Endothelial cell of umbilical vein (primary cell): ENCODE results near the gene AGL.

ENCODE experiments used
- EZH2 ChIP-seq: IDR thresholded peaks from 2 replicates; pipeline ENCODE4 v1.6.1; 2012; ENCODE audit warnings: borderline replicate concordance, low read depth, mild to moderate bottlenecking, moderate library complexity, low read length, inconsistent platforms; ENCODE audit not compliant: severe bottlenecking
- GATA2 ChIP-seq: IDR thresholded peaks from 2 replicates; pipeline ENCODE4 v1.7.0; 2011; ENCODE audit warnings: low read depth, mild to moderate bottlenecking, moderate library complexity, mixed read lengths, low read length; ENCODE audit not compliant: insufficient read length, insufficient read depth
- JUN ChIP-seq: IDR thresholded peaks from 2 replicates; pipeline ENCODE4 v1.6.1; 2011; ENCODE audit warnings: borderline replicate concordance, low read depth; ENCODE audit not compliant: insufficient read length, insufficient read depth
- MYC ChIP-seq: IDR thresholded peaks from one replicate; pipeline ENCODE4 v1.6.1; 2011; ENCODE audit warnings: mild to moderate bottlenecking, low read depth, low read length
- POLR2A ChIP-seq: IDR thresholded peaks from 2 replicates; pipeline ENCODE4 v1.6.1; 2012; ENCODE audit warnings: low read depth, mild to moderate bottlenecking, control low read depth, low read length
- POLR2AphosphoS5 ChIP-seq: IDR thresholded peaks from 2 replicates; pipeline ENCODE4 v1.6.1; 2012; ENCODE audit warnings: low read depth, mild to moderate bottlenecking, control low read depth, low read length, moderate library complexity; ENCODE audit not compliant: insufficient read depth
- TF ChIP-seq, protein P1 (sequence below), 2 donors: IDR thresholded peaks; 1 replicate in 1 of 2; 2 replicates in 1 of 2; pipeline ENCODE4 v1.5.1; 2011; ENCODE audit warnings: low read length in 2 of 2, mild to moderate bottlenecking in 2 of 2, moderate library complexity in 2 of 2, control low read depth in 1 of 2, inconsistent platforms in 1 of 2, low read depth in 1 of 2; ENCODE audit not compliant: insufficient read depth in 1 of 2; ENCODE audit errors: extremely low read depth in 1 of 2
- TF ChIP-seq, protein P2 (sequence below): IDR thresholded peaks from 2 replicates; pipeline ENCODE4 v1.6.1; 2011; ENCODE audit not compliant: insufficient read depth, insufficient read length

DNA sequence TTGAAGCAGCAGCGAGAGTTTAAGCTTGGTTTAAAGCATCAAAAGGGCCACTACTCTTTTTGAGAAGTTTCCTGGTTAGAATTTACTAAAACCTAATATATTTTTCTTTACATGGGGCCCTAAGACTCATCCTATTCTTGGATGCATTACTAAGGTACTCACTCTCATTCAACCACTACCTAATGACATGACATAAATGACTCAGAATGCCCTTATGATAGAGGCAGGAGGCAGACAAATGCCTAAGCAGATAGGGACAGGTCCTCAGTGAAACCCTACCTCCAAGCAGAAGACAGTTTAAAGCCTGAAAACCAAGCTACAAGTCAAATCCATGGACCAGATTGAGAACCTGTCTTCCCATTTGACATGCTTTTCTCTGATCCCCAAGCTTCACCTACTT is 85.4 kb downstream of the AGL start:
- no peak for TF ChIP-seq JUN
- TF ChIP-seq EZH2, result no peak
- no peak for TF ChIP-seq POLR2A
- TF ChIP-seq, protein P1, sequence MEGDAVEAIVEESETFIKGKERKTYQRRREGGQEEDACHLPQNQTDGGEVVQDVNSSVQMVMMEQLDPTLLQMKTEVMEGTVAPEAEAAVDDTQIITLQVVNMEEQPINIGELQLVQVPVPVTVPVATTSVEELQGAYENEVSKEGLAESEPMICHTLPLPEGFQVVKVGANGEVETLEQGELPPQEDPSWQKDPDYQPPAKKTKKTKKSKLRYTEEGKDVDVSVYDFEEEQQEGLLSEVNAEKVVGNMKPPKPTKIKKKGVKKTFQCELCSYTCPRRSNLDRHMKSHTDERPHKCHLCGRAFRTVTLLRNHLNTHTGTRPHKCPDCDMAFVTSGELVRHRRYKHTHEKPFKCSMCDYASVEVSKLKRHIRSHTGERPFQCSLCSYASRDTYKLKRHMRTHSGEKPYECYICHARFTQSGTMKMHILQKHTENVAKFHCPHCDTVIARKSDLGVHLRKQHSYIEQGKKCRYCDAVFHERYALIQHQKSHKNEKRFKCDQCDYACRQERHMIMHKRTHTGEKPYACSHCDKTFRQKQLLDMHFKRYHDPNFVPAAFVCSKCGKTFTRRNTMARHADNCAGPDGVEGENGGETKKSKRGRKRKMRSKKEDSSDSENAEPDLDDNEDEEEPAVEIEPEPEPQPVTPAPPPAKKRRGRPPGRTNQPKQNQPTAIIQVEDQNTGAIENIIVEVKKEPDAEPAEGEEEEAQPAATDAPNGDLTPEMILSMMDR (IDR thresholded peaks at IDR 0.05; ENCODE audit: extremely low read depth in 1 of 2, insufficient read depth in 1 of 2, low read depth in 1 of 2, low read length in 2 of 2), result no peak
- TF ChIP-seq POLR2AphosphoS5, result no peak
- TF ChIP-seq MYC, result no peak
- TF ChIP-seq, protein P2, sequence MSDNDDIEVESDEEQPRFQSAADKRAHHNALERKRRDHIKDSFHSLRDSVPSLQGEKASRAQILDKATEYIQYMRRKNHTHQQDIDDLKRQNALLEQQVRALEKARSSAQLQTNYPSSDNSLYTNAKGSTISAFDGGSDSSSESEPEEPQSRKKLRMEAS, result no peak
- no peak for TF ChIP-seq GATA2
